Parathyroid adenoma (tissue), 2 donors: ENCODE measurements around the gene TTYH2.

Source experiments
- H2AFZ ChIP-seq: fragments of 300-600 bp; sonication (generic); one replicate; pipeline ENCODE4 v1.7.0; 2017; ENCODE audit warnings: antibody characterized with exemption, mild to moderate bottlenecking
- H3K27ac ChIP-seq: fragments of 300-600 bp; sonication (generic); one replicate; pipeline ENCODE4 v1.7.0; 2017
- H3K27me3 ChIP-seq: fragments of 300-600 bp; sonication (generic); one replicate; pipeline ENCODE4 v1.7.0; 2017; ENCODE audit warnings: low read length; ENCODE audit not compliant: control insufficient read depth, insufficient read depth
- H3K36me3 ChIP-seq: fragments of 300-600 bp; sonication (generic); one replicate; pipeline ENCODE4 v1.7.0; 2017; ENCODE audit warnings: low read length; ENCODE audit not compliant: control insufficient read depth, insufficient read depth
- H3K4me1 ChIP-seq: fragments of 300-600 bp; sonication (generic); one replicate; pipeline ENCODE4 v1.7.0; 2017; ENCODE audit warnings: control low read depth
- H3K4me2 ChIP-seq: fragments of 300-600 bp; sonication (generic); one replicate; pipeline ENCODE4 v1.7.0; 2017; ENCODE audit warnings: low read length
- H3K4me3 ChIP-seq: fragments of 300-600 bp; sonication (generic); one replicate; pipeline ENCODE4 v1.7.0; 2017; ENCODE audit warnings: low read depth, low read length
- H3K79me2 ChIP-seq: fragments of 300-600 bp; sonication (generic); one replicate; pipeline ENCODE4 v1.7.0; 2017; ENCODE audit warnings: control low read depth
- H3K9ac ChIP-seq: fragments of 300-600 bp; sonication (generic); one replicate; pipeline ENCODE4 v1.7.0; 2017; ENCODE audit warnings: mild to moderate bottlenecking
- H3K9me3 ChIP-seq: fragments of 300-600 bp; sonication (generic); one replicate; pipeline ENCODE4 v1.7.0; 2017; ENCODE audit warnings: low read length; ENCODE audit not compliant: control insufficient read depth
- TF ChIP-seq, protein P1 (sequence below): fragments of 300-600 bp; sonication (generic); IDR thresholded peaks from one replicate; pipeline ENCODE4 v1.7.0; 2017; ENCODE audit warnings: antibody characterized with exemption, mild to moderate bottlenecking
- donor health status: primary hyperparathyroidism.

The TTYH2 gene

GRCh38 chr17:74267987-74268499 is 54.7 kb downstream of the TTYH2 start:
- Histone ChIP-seq H3K79me2 (no peaks in the 10 kb centered on the region), H3K27me3 (no peaks in the 10 kb centered on the region)

DNA sequence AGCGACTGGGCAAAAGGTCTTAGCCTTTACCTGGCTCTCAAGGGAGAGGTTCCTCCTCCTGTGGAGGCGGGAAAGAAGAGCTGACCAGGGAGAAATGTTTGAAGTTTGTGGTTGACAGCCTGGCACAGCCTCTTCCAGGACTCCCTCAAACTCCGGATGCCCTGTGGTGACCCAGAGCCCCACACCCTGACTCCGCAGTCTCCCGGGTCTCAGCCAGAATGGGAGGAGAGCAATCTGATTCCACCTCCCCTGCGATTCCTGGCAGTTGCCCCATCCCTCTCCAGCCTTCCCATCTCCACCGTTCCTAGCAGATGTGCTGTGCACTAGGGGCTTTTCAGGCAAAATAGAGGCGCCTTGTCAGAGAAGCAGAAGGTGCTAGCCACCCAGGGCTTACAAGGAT is 55.2 kb downstream of the TTYH2 start:
- H3K9ac ChIP-seq: no peak overlapping the region
- no peaks in the 10 kb centered on the region for H3K79me2 ChIP-seq
- H3K4me1 ChIP-seq: no peaks in the 10 kb centered on the region
- no peak overlapping the region for H3K27ac ChIP-seq
- H3K27me3 ChIP-seq: no peaks in the 10 kb centered on the region
- TF ChIP-seq, protein P1, sequence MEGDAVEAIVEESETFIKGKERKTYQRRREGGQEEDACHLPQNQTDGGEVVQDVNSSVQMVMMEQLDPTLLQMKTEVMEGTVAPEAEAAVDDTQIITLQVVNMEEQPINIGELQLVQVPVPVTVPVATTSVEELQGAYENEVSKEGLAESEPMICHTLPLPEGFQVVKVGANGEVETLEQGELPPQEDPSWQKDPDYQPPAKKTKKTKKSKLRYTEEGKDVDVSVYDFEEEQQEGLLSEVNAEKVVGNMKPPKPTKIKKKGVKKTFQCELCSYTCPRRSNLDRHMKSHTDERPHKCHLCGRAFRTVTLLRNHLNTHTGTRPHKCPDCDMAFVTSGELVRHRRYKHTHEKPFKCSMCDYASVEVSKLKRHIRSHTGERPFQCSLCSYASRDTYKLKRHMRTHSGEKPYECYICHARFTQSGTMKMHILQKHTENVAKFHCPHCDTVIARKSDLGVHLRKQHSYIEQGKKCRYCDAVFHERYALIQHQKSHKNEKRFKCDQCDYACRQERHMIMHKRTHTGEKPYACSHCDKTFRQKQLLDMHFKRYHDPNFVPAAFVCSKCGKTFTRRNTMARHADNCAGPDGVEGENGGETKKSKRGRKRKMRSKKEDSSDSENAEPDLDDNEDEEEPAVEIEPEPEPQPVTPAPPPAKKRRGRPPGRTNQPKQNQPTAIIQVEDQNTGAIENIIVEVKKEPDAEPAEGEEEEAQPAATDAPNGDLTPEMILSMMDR: no peak
- no peak overlapping the region for H3K4me2 ChIP-seq
- H3K4me3 ChIP-seq: no peak overlapping the region
- no peak overlapping the region for H2AFZ ChIP-seq
- no peaks in the 10 kb centered on the region for H3K9me3 ChIP-seq
- H3K36me3 ChIP-seq: no peaks in the 10 kb centered on the region

More at GRCh38 chr17:74267987-74268499, 54.7 kb downstream of the TTYH2 start:
- no peak overlapping the region for H3K4me2 ChIP-seq
- no peaks in the 10 kb centered on the region for H3K36me3 ChIP-seq
- H3K27ac ChIP-seq: no peak overlapping the region
- no peak overlapping the region for H2AFZ ChIP-seq
- TF ChIP-seq, protein P1: no peak
- no peaks in the 10 kb centered on the region for H3K4me1 ChIP-seq
- no peak overlapping the region for H3K9ac ChIP-seq
- no peaks in the 10 kb centered on the region for H3K9me3 ChIP-seq
- no peak overlapping the region for H3K4me3 ChIP-seq

- no peaks in the 10 kb centered on the region for H3K36me3 ChIP-seq
- no peaks in the 10 kb centered on the region for H3K4me1 ChIP-seq
- H3K27me3 ChIP-seq: peaks cover 3% of the 10 kb centered on the region
- H3K4me2 ChIP-seq: no peak overlapping the region
- H3K9ac ChIP-seq: no peak overlapping the region
- H3K4me3 ChIP-seq: no peak overlapping the region
- TF ChIP-seq, protein P1: no peak
- no peak overlapping the region for H2AFZ ChIP-seq
- H3K27ac ChIP-seq: no peak overlapping the region
- no peaks in the 10 kb centered on the region for H3K9me3 ChIP-seq
- H3K79me2 ChIP-seq: no peaks in the 10 kb centered on the region
These were observed 57.0 kb downstream of the TTYH2 start for GRCh38 chr17:74270333-74270732.

DNA sequence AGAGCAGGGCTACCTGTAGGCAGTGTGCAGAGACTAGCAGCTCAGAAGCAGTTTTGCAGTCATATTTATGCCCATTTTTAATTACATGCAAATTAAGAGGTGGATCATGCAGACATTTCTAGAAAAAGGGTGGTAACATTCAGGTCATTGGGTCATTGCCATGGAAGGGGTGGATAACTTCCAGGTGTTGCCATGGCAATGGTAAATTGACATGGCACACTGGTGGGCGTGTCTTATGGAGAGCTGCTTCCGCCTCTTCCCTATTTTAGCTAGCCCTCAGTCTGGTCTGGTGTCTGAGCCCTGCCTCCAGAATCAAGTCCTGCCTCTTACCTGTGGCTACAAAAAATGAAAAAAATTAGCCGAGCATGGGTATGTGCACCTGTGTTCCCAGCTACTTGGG is 57.9 kb downstream of the TTYH2 start:
- no peak overlapping the region for H2AFZ ChIP-seq
- no peak overlapping the region for H3K4me2 ChIP-seq
- H3K9me3 ChIP-seq: no peaks in the 10 kb centered on the region
- H3K79me2 ChIP-seq: no peaks in the 10 kb centered on the region
- no peaks in the 10 kb centered on the region for H3K36me3 ChIP-seq
- no peak overlapping the region for H3K27ac ChIP-seq
- H3K9ac ChIP-seq: no peak overlapping the region
- TF ChIP-seq, protein P1: no peak
- H3K27me3 ChIP-seq: peaks cover 3% of the 10 kb centered on the region
- H3K4me3 ChIP-seq: no peak overlapping the region
- H3K4me1 ChIP-seq: no peaks in the 10 kb centered on the region

GRCh38 chr17:74271901-74272561 is 58.7 kb downstream of the TTYH2 start:
- Histone ChIP-seq H2AFZ (no peak overlapping the region), H3K9me3 (no peaks in the 10 kb centered on the region), H3K4me3 (no peak overlapping the region), H3K4me2 (no peak overlapping the region), H3K27me3 (peaks cover 3% of the 10 kb centered on the region), H3K27ac (no peak overlapping the region), H3K4me1 (no peaks in the 10 kb centered on the region), H3K9ac (no peak overlapping the region), H3K79me2 (no peaks in the 10 kb centered on the region), H3K36me3 (no peaks in the 10 kb centered on the region)
- TF ChIP-seq, protein P1: no peak
